ENCODE measurements around the gene MTA2. TPM values are rescaled to one million over a fixed set of nuclear protein-coding genes. Genes with fewer than 3 reads are reported as not detected.

MTA2 gene
- total RNA-seq, 4 donors from 2014 or later: 37.9 to 120 (median 78.2) TPM

GRCh38 chr11:62544581-62545436 lies 56.9 kb downstream of the MTA2 start:
- peaks cover 10 to 16% of the 10 kb centered on the region in 2 donors for H3K4me1 ChIP-seq
- TF ChIP-seq POLR2A (IDR thresholded peaks at IDR 0.05): no peak
- TF ChIP-seq CTCF (IDR thresholded peaks at IDR 0.05): no peak
- no peaks in the 10 kb centered on the region for H3K9me3 ChIP-seq
- DNase-seq: no peak
- H3K27ac ChIP-seq: peak overlapping the region; percentile 95 to 99
- no peaks in the 10 kb centered on the region for H3K36me3 ChIP-seq
- intact Hi-C loops (cut with DNase I; ENCODE audit: low total_unique reads): no loop called here
- no peaks in the 10 kb centered on the region for H3K27me3 ChIP-seq
- H3K4me3 ChIP-seq: peak overlapping the region; percentile 79 to 90

- Histone ChIP-seq H3K4me1 (peaks cover 14 to 24% of the 10 kb centered on the region in 2 donors), H3K27ac (peak overlapping the region; percentile 95 to 99), H3K27me3 (no peaks in the 10 kb centered on the region), H3K9me3 (no peaks in the 10 kb centered on the region), H3K36me3 (no peaks in the 10 kb centered on the region), H3K4me3 (peak overlapping the region; percentile 79 to 90)
- intact Hi-C loops (cut with DNase I; ENCODE audit: low total_unique reads): loop anchor here (2.0 kb wide), 1 partner anchor 119 kb away; no protein-coding TSS in a partner anchor
- no peak for DNase-seq
- no peak for TF ChIP-seq POLR2A (IDR thresholded peaks at IDR 0.05)
- TF ChIP-seq CTCF (IDR thresholded peaks at IDR 0.05): no peak
Measured at GRCh38 chr11:62543680-62544444, 57.8 kb downstream of the MTA2 start.

Small RNAs within 50 kb of the gene (microRNA-seq; reads per million reads assigned to microRNA genes)
- gene MIR6747 (ENCODE audit: borderline microRNAs expressed, borderline replicate concordance): not detected

Small RNAs within 50 kb of the gene (small RNA-seq; reads per million reads assigned to genes)
- not detected for gene AP001458.1
- gene EEF1G: not detected
- not detected for gene MIR6747

Other genes with a start within 250 kb of the MTA2 start
- gene SCGB1A1, start 182.8 kb downstream of the MTA2 start, total RNA-seq: not detected
- gene AHNAK, start 55.1 kb downstream of the MTA2 start, total RNA-seq: 1,000 to 10,000 TPM in 1 of 4 donors, 100 to 1,000 TPM in 3; 452 to 1,353 (median 779) TPM
- gene EEF1G, start 28.0 kb downstream of the MTA2 start, total RNA-seq: 1,000 to 10,000 TPM; 1,301 to 1,426 (median 1,363) TPM
- 10 to 100 TPM in 1 of 4 donors, 1 to 10 TPM in 3; 7.1 to 19.3 (median 8.6) TPM for gene TUT1, start 10.3 kb downstream of the MTA2 start, total RNA-seq
- 100 to 1,000 TPM in 1 of 4 donors, 10 to 100 TPM in 3; 17.9 to 126 (median 36.8) TPM for gene EML3, start 10.9 kb upstream of the MTA2 start, total RNA-seq
- gene ROM1, start 11.4 kb upstream of the MTA2 start, total RNA-seq: 10 to 100 TPM in 1 of 4 donors, 1 to 10 TPM in 1, under 1 TPM in 1, not detected in 1; 0.77 to 11.9 (median 5.3) TPM
- 10 to 100 TPM; 17.7 to 50.4 (median 23.1) TPM for gene B3GAT3, start 20.1 kb upstream of the MTA2 start, total RNA-seq
- gene GANAB, start 44.7 kb upstream of the MTA2 start, total RNA-seq: 100 to 1,000 TPM in 3 of 4 donors, 10 to 100 TPM in 1; 56.9 to 513 (median 270) TPM
- gene INTS5, start 51.4 kb upstream of the MTA2 start, total RNA-seq: 10 to 100 TPM in 3 of 4 donors, 1 to 10 TPM in 1; 4.9 to 27.4 (median 18.8) TPM
- 10 to 100 TPM in 3 of 4 donors, 1 to 10 TPM in 1; 4.6 to 35.7 (median 19.5) TPM for gene C11orf98, start 63.3 kb upstream of the MTA2 start, total RNA-seq
- 10 to 100 TPM in 2 of 4 donors, 1 to 10 TPM in 1, not detected in 1; 7.7 to 25.9 (median 12.6) TPM for gene CSKMT, start 63.4 kb upstream of the MTA2 start, total RNA-seq
- 1 to 10 TPM in 3 of 4 donors, under 1 TPM in 1; 0.51 to 6.6 (median 3.4) TPM for gene UQCC3, start 69.8 kb upstream of the MTA2 start, total RNA-seq
- gene LBHD1, start 70.4 kb upstream of the MTA2 start, total RNA-seq: 10 to 100 TPM in 1 of 4 donors, 1 to 10 TPM in 2, not detected in 1; 3.5 to 18.2 (median 6.9) TPM
- gene UBXN1, start 77.2 kb upstream of the MTA2 start, total RNA-seq: 100 to 1,000 TPM in 2 of 4 donors, 10 to 100 TPM in 2; 55.4 to 276 (median 102) TPM
- 10 to 100 TPM; 36.2 to 50.6 (median 41.4) TPM for gene LRRN4CL, start 87.7 kb upstream of the MTA2 start, total RNA-seq
- gene BSCL2, start 105.6 kb upstream of the MTA2 start, total RNA-seq: 10 to 100 TPM; 24.1 to 46.7 (median 34.4) TPM
- under 1 TPM in 1 of 4 donors, not detected in 3; 0.52 TPM for gene GNG3, start 105.8 kb upstream of the MTA2 start, total RNA-seq
- gene HNRNPUL2, start 125.6 kb upstream of the MTA2 start, total RNA-seq: 10 to 100 TPM; 17.7 to 58.3 (median 21.3) TPM
- gene TTC9C, start 126.6 kb upstream of the MTA2 start, total RNA-seq: 10 to 100 TPM in 2 of 4 donors, 1 to 10 TPM in 2; 1.3 to 32.4 (median 16.3) TPM
- gene ZBTB3, start 152.3 kb upstream of the MTA2 start, total RNA-seq: 10 to 100 TPM in 3 of 4 donors, under 1 TPM in 1; 0.59 to 28.9 (median 18.3) TPM
- 10 to 100 TPM; 55.0 to 97.6 (median 76.0) TPM for gene POLR2G, start 159.7 kb upstream of the MTA2 start, total RNA-seq
- gene TAF6L, start 169.5 kb upstream of the MTA2 start, total RNA-seq: 10 to 100 TPM in 3 of 4 donors, 1 to 10 TPM in 1; 6.8 to 34.3 (median 24.1) TPM
- 10 to 100 TPM; 22.3 to 83.8 (median 34.2) TPM for gene TMEM179B, start 185.5 kb upstream of the MTA2 start, total RNA-seq
- gene TMEM223, start 190.1 kb upstream of the MTA2 start, total RNA-seq: 10 to 100 TPM in 2 of 4 donors, 1 to 10 TPM in 2; 1.0 to 28.0 (median 10.0) TPM
- gene NXF1, start 203.6 kb upstream of the MTA2 start, total RNA-seq: 10 to 100 TPM; 41.0 to 96.2 (median 50.2) TPM
- 10 to 100 TPM; 36.5 to 73.5 (median 55.2) TPM for gene STX5, start 230.2 kb upstream of the MTA2 start, total RNA-seq
- gene TEX54, start 231.0 kb upstream of the MTA2 start, total RNA-seq: not detected
- gene WDR74, start 237.7 kb upstream of the MTA2 start, total RNA-seq: 10 to 100 TPM in 3 of 4 donors, 1 to 10 TPM in 1; 10.0 to 66.0 (median 35.0) TPM

Measured in uterus (tissue), 4 donors.